IMR-90 (cell line): ENCODE results near the gene PPFIA2. TPM values are rescaled to one million over a fixed set of nuclear protein-coding genes. Genes with fewer than 3 reads are reported as not detected.
A peak's percentile ranks its signal among the peaks of the same experiment; 100 is the strongest.

Source experiments
- ATAC-seq: fragments of 200-7000 bp; cut with Tn5 transposase; 2 replicates; pipeline ENCODE4 v1.9.1; 2020; ENCODE audit warnings: low read depth, mild to moderate bottlenecking, moderate library complexity
- BruUV-seq: library from RNA; stranded (reverse); fragments of 400-500 nt; replicated peaks from 2 replicates; lab custom pipeline; 2021; lab: Mats Ljungman, UMichigan
- CTCF ChIA-PET: fragments of 300-600 bp; formaldehyde crosslinking; extraction: SDS; loops from one replicate; lab custom pipeline; 2021; ENCODE audit warnings: antibody characterized with exemption; lab: Yijun Ruan, JAX
- POLR2A ChIA-PET: fragments of 300-600 bp; sonication (Branson Sonifier 250); formaldehyde crosslinking; loops from one replicate; lab custom pipeline; 2022; ENCODE audit warnings: antibody characterized with exemption; ENCODE audit not compliant: unreplicated experiment; lab: Charles Lee
- DNase-seq: peaks from one replicate; pipeline ENCODE4 v3.0.0; 2013
- H2AFZ ChIP-seq: replicated peaks from 2 replicates; pipeline ENCODE3; 2013; ENCODE audit warnings: low read length, mild to moderate bottlenecking; ENCODE audit not compliant: poor library complexity
- H2AK5ac ChIP-seq: 2 replicates; pipeline ENCODE4 v1.6.1; 2013; ENCODE audit warnings: low read depth, low read length, inconsistent platforms
- H2AK9ac ChIP-seq: replicated peaks from 2 replicates; pipeline ENCODE3; 2013; ENCODE audit warnings: mild to moderate bottlenecking, low read depth, low read length, moderate library complexity; ENCODE audit not compliant: poor library complexity
- H2BK120ac ChIP-seq: 2 replicates; pipeline ENCODE4 v1.6.1; 2013; ENCODE audit warnings: low read depth, low read length, inconsistent platforms
- H2BK15ac ChIP-seq: 3 replicates; pipeline ENCODE4 v1.6.1; 2013; ENCODE audit warnings: low read depth, low read length, inconsistent platforms
- H2BK20ac ChIP-seq: 2 replicates; pipeline ENCODE4 v1.6.1; 2013; ENCODE audit warnings: low read depth, mild to moderate bottlenecking, inconsistent platforms, low read length, moderate library complexity
- H2BK5ac ChIP-seq: 2 replicates; pipeline ENCODE4 v1.6.1; 2013; ENCODE audit warnings: mild to moderate bottlenecking, low read depth, low read length, inconsistent platforms; ENCODE audit not compliant: poor library complexity, severe bottlenecking
- H3K14ac ChIP-seq: replicated peaks from 2 replicates; pipeline ENCODE4 v1.6.1; 2013; ENCODE audit warnings: low read depth, low read length, inconsistent platforms
- H3K18ac ChIP-seq: 2 replicates; pipeline ENCODE4 v1.6.1; 2013; ENCODE audit warnings: low read depth, low read length, control low read depth
- H3K23ac ChIP-seq: 2 replicates; pipeline ENCODE4 v1.6.1; 2013; ENCODE audit warnings: low read depth, low read length, inconsistent platforms
- H3K27ac ChIP-seq: 2 replicates; pipeline ENCODE4 v1.5.1; 2013; ENCODE audit warnings: mild to moderate bottlenecking, control low read depth, low read length; ENCODE audit not compliant: insufficient read depth
- H3K27me3 ChIP-seq: 2 replicates; pipeline ENCODE4 v1.6.1; 2013; ENCODE audit warnings: low read length; ENCODE audit not compliant: control insufficient read depth, insufficient read depth
- H3K36me3 ChIP-seq: 2 replicates; pipeline ENCODE4 v1.6.1; 2013; ENCODE audit warnings: low read length, mixed read lengths; ENCODE audit not compliant: control insufficient read depth, insufficient read depth
- H3K4ac ChIP-seq: 2 replicates; pipeline ENCODE4 v1.6.1; 2013; ENCODE audit warnings: low read depth, low read length, inconsistent platforms
- H3K4me1 ChIP-seq: 2 replicates; pipeline ENCODE4 v1.6.1; 2013; ENCODE audit warnings: low read length, mixed read lengths; ENCODE audit not compliant: control insufficient read depth, insufficient read depth
- H3K4me2 ChIP-seq: 2 replicates; pipeline ENCODE4 v1.6.1; 2013; ENCODE audit warnings: low read depth, mild to moderate bottlenecking, control low read depth, low read length, moderate library complexity
- H3K4me3 ChIP-seq: 2 replicates; pipeline ENCODE4 v1.5.1; 2013; ENCODE audit warnings: low read depth, mild to moderate bottlenecking, control low read depth, low read length, moderate library complexity; ENCODE audit not compliant: insufficient read depth
- H3K56ac ChIP-seq: 2 replicates; pipeline ENCODE4 v1.6.1; 2013; ENCODE audit warnings: low read length, inconsistent platforms; ENCODE audit not compliant: insufficient read depth; ENCODE audit errors: extremely low read depth
- H3K79me1 ChIP-seq, 2 experiments: 2 replicates each; pipeline ENCODE4 v1.6.1; 2013; ENCODE audit warnings: low read length in 2 of 2, inconsistent platforms in 1 of 2, low read depth in 1 of 2
- H3K9ac ChIP-seq: 2 replicates; pipeline ENCODE4 v1.6.1; 2013; ENCODE audit warnings: low read depth, low read length, control low read depth
- H3K9me1 ChIP-seq: 2 replicates; pipeline ENCODE4 v1.6.1; 2013; ENCODE audit warnings: low read length, inconsistent platforms; ENCODE audit not compliant: insufficient read depth
- H3K9me3 ChIP-seq: 2 replicates; pipeline ENCODE4 v1.6.1; 2013; ENCODE audit warnings: low read length; ENCODE audit not compliant: control insufficient read depth, insufficient read depth
- H4K20me1 ChIP-seq: 2 replicates; pipeline ENCODE4 v1.6.1; 2013; ENCODE audit warnings: low read length, inconsistent platforms; ENCODE audit not compliant: insufficient read depth
- H4K5ac ChIP-seq: 2 replicates; pipeline ENCODE4 v1.6.1; 2013; ENCODE audit warnings: mild to moderate bottlenecking, low read depth, low read length, control low read depth
- H4K8ac ChIP-seq, 2 experiments: 2 replicates each; pipeline ENCODE4 v1.6.1; 2013; ENCODE audit warnings: low read depth in 2 of 2, low read length in 2 of 2, control low read depth in 1 of 2, inconsistent platforms in 1 of 2
- H4K91ac ChIP-seq: 2 replicates; pipeline ENCODE4 v1.6.1; 2013; ENCODE audit warnings: low read depth, low read length, inconsistent platforms; ENCODE audit not compliant: insufficient read depth
- BHLHE40 ChIP-seq: fragments of 150-350 bp; IDR thresholded peaks from 2 replicates; pipeline ENCODE4 v1.6.1; 2016; ENCODE audit warnings: mild to moderate bottlenecking, low read depth, low read length
- CEBPB ChIP-seq: IDR thresholded peaks from 2 replicates; pipeline ENCODE4 v1.6.1; 2012; ENCODE audit warnings: low read depth, low read length, improper control_type of control experiment
- CHD1 ChIP-seq: IDR thresholded peaks from 2 replicates; pipeline ENCODE4 v1.6.1; 2012; ENCODE audit warnings: low read depth, low read length, improper control_type of control experiment
- FOS ChIP-seq: fragments of 150-350 bp; IDR thresholded peaks from 2 replicates; pipeline ENCODE4 v1.6.1; 2016; ENCODE audit warnings: low read depth, low read length
- MAFK ChIP-seq: IDR thresholded peaks from 2 replicates; pipeline ENCODE4 v1.6.1; 2012; ENCODE audit warnings: low read depth, low read length, improper control_type of control experiment
- MAZ ChIP-seq: IDR thresholded peaks from 2 replicates; pipeline ENCODE4 v1.6.1; 2012; ENCODE audit warnings: low read depth, mild to moderate bottlenecking, low read length, improper control_type of control experiment, moderate library complexity, borderline replicate concordance
- MXI1 ChIP-seq: IDR thresholded peaks from 2 replicates; pipeline ENCODE4 v1.6.1; 2012; ENCODE audit warnings: low read depth, mild to moderate bottlenecking, low read length, moderate library complexity, borderline replicate concordance
- NFE2L2 ChIP-seq: fragments of 150-350 bp; IDR thresholded peaks from 2 replicates; pipeline ENCODE4 v1.6.1; 2016; ENCODE audit warnings: low read depth, mild to moderate bottlenecking, low read length
- POLR2A ChIP-seq: IDR thresholded peaks from 2 replicates; pipeline ENCODE4 v1.6.1; 2012; ENCODE audit warnings: mild to moderate bottlenecking, low read depth, low read length
- RCOR1 ChIP-seq: IDR thresholded peaks from 2 replicates; pipeline ENCODE4 v1.6.1; 2012; ENCODE audit warnings: mild to moderate bottlenecking, low read length, improper control_type of control experiment; ENCODE audit not compliant: insufficient replicate concordance
- RFX5 ChIP-seq: IDR thresholded peaks from 2 replicates; pipeline ENCODE4 v1.8.0; 2012; ENCODE audit warnings: low read depth, mild to moderate bottlenecking, low read length, moderate library complexity
- WGBS, 2 experiments: methylation state at CpG; one replicate each; pipeline versions ENCODE4 v1.1.5 to v1.1.7; 2013; ENCODE audit warnings: missing lambda C conversion rate in 2 of 2; ENCODE audit not compliant: insufficient read length in 1 of 2; ENCODE audit errors: extremely low coverage in 2 of 2; 5-methylcytosine and 5-hydroxymethylcytosine counted together
- dilution Hi-C: fragments of 300-500 bp; cut with HindIII; formaldehyde crosslinking; loops from one replicate; pipeline ENCODE4 v1.14.3; 2018; ENCODE audit warnings: low sequenced_read_pairs; ENCODE audit not compliant: unreplicated experiment
- in situ Hi-C: fragments of 300-500 bp; cut with MboI; formaldehyde crosslinking; loops from 3 replicates; pipeline ENCODE4 v1.14.3; 2019; ENCODE audit warnings: low sequenced_read_pairs, inconsistent platforms, mixed read lengths
- intact Hi-C: fragments of 100-400 bp; cut with micrococcal nuclease; formaldehyde crosslinking; loops from 2 replicates; pipeline ENCODE4 v1.10.0; 2022
- polyA plus RNA-seq, 3 experiments: library from polyadenylated mRNA; depleted of rRNA; stranded (reverse); fragments of >200 nt; gene quantifications; 2 replicates each; pipeline ENCODE4 v1.2.3, GENCODE V29; 2012; ENCODE audit warnings: low replicate concordance in 1 of 3
- total RNA-seq: library from RNA; depleted of rRNA; stranded (reverse); fragments of >200 nt; gene quantifications from 2 replicates; pipeline ENCODE4 v1.2.3, GENCODE V29; 2012
- TF ChIP-seq, protein P1 (sequence below): conservative IDR thresholded peaks from 2 replicates; pipeline ENCODE4 v1.5.1; 2012; ENCODE audit warnings: mild to moderate bottlenecking, low read depth, low read length, improper control_type of control experiment
- TF ChIP-seq, protein P2 (sequence below): fragments of 150-350 bp; IDR thresholded peaks from 2 replicates; pipeline ENCODE4 v1.6.1; 2016; ENCODE audit warnings: low read depth, mild to moderate bottlenecking, low read length, moderate library complexity, borderline replicate concordance
- TF ChIP-seq, protein P3 (sequence below): fragments of 150-350 bp; IDR thresholded peaks from 2 replicates; pipeline ENCODE4 v1.6.1; 2017; ENCODE audit warnings: mild to moderate bottlenecking, antibody characterized with exemption, low read length, low read depth

The PPFIA2 gene
- total and polyA plus RNA-seq, 2 of the 4 experiments (the other 2 are of a cell fraction): 0.29 to 1.3 TPM

DNA sequence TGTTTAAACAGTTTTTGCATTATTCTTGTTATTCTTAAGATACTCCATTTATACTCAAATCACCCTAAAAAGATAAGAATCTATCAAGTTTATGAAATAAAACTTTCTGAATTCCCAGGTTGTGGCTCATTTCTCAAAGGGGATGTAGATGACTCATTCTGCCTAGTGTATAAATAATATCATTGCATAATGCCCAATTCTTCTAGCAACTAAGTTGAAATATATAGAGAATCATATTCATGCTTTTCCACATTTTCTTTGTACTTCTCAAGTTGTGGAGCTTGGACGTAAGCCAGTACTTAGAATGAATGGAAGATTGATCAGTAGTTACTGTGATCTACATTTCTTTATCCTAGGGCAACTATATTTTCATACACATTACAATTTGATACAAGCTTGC, 201.1 kb downstream of the PPFIA2 start:
- H2BK120ac ChIP-seq: no peak overlapping the region
- no peak overlapping the region for H3K27ac ChIP-seq
- no peak overlapping the region for H4K8ac ChIP-seq
- H4K5ac ChIP-seq: no peak overlapping the region
- no peak overlapping the region for H3K14ac ChIP-seq
- H2BK20ac ChIP-seq: no peak overlapping the region
- no CpG with 5 or more reads among the region's 1 CpG for WGBS, 2 experiments
- H3K56ac ChIP-seq: no peak overlapping the region
- intact Hi-C loops: no loop called here
- no peaks in the 10 kb centered on the region for H4K20me1 ChIP-seq
- H3K27me3 ChIP-seq: no peaks in the 10 kb centered on the region
- H2AK5ac ChIP-seq: no peak overlapping the region
- H3K9me1 ChIP-seq: no peaks in the 10 kb centered on the region
- no peak overlapping the region for H3K4ac ChIP-seq
- no peaks in the 10 kb centered on the region for H3K79me1 ChIP-seq
- no peaks in the 10 kb centered on the region for H3K4me1 ChIP-seq
- H3K9ac ChIP-seq: no peak overlapping the region
- no peak overlapping the region for H2BK5ac ChIP-seq
- H3K18ac ChIP-seq: no peak overlapping the region
- no peak overlapping the region for H3K4me3 ChIP-seq
- TF ChIP-seq MXI1: no peak
- TF ChIP-seq FOS: no peak
- TF ChIP-seq, protein P1, sequence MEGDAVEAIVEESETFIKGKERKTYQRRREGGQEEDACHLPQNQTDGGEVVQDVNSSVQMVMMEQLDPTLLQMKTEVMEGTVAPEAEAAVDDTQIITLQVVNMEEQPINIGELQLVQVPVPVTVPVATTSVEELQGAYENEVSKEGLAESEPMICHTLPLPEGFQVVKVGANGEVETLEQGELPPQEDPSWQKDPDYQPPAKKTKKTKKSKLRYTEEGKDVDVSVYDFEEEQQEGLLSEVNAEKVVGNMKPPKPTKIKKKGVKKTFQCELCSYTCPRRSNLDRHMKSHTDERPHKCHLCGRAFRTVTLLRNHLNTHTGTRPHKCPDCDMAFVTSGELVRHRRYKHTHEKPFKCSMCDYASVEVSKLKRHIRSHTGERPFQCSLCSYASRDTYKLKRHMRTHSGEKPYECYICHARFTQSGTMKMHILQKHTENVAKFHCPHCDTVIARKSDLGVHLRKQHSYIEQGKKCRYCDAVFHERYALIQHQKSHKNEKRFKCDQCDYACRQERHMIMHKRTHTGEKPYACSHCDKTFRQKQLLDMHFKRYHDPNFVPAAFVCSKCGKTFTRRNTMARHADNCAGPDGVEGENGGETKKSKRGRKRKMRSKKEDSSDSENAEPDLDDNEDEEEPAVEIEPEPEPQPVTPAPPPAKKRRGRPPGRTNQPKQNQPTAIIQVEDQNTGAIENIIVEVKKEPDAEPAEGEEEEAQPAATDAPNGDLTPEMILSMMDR: no peak
- no peak for TF ChIP-seq CEBPB
- TF ChIP-seq CHD1: no peak
- TF ChIP-seq MAFK: no peak
- no peak for TF ChIP-seq RCOR1
- no peak for TF ChIP-seq RFX5
- no peak for TF ChIP-seq POLR2A
- no peak for TF ChIP-seq BHLHE40
- no peak for TF ChIP-seq NFE2L2
- TF ChIP-seq, protein P2, sequence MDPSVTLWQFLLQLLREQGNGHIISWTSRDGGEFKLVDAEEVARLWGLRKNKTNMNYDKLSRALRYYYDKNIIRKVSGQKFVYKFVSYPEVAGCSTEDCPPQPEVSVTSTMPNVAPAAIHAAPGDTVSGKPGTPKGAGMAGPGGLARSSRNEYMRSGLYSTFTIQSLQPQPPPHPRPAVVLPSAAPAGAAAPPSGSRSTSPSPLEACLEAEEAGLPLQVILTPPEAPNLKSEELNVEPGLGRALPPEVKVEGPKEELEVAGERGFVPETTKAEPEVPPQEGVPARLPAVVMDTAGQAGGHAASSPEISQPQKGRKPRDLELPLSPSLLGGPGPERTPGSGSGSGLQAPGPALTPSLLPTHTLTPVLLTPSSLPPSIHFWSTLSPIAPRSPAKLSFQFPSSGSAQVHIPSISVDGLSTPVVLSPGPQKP: no peak
- TF ChIP-seq, protein P3, sequence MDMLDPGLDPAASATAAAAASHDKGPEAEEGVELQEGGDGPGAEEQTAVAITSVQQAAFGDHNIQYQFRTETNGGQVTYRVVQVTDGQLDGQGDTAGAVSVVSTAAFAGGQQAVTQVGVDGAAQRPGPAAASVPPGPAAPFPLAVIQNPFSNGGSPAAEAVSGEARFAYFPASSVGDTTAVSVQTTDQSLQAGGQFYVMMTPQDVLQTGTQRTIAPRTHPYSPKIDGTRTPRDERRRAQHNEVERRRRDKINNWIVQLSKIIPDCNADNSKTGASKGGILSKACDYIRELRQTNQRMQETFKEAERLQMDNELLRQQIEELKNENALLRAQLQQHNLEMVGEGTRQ: no peak
- no peak for TF ChIP-seq MAZ
- in situ Hi-C loops: no loop called here
- H3K23ac ChIP-seq: no peak overlapping the region
- POLR2A ChIA-PET: no interaction called here
- DNase-seq (peak; percentile 6), ATAC-seq (no peak)
- no TSS peak for BruUV-seq
- H3K4me2 ChIP-seq: no peak overlapping the region
- dilution Hi-C loops: no loop called here
- H3K36me3 ChIP-seq: no peaks in the 10 kb centered on the region
- H2AK9ac ChIP-seq: no peak overlapping the region
- CTCF ChIA-PET: no interaction called here
- no peak overlapping the region for H2AFZ ChIP-seq
- H2BK15ac ChIP-seq: no peak overlapping the region
- H4K91ac ChIP-seq: no peak overlapping the region
- H3K9me3 ChIP-seq: no peaks in the 10 kb centered on the region; the same call in 1 of the 2 replicates
